IPS-15b (cell line): ENCODE data around the gene ZNF93.
"Not testable (repeated sequence)": the region's sequence is repeated elsewhere in the genome, so short reads cannot be mapped to it uniquely, and the experiment has no call there.

Experiments
- H3K27me3 ChIP-seq: one replicate; pipeline ENCODE4 v1.6.1; 2013; ENCODE audit warnings: low read length; ENCODE audit not compliant: control insufficient read depth, insufficient read depth
- H3K36me3 ChIP-seq: one replicate; pipeline ENCODE4 v1.6.1; 2013; ENCODE audit warnings: low read length; ENCODE audit not compliant: control insufficient read depth, insufficient read depth
- H3K4me1 ChIP-seq: one replicate; pipeline ENCODE4 v1.6.1; 2013; ENCODE audit warnings: mild to moderate bottlenecking, low read length; ENCODE audit not compliant: control insufficient read depth, insufficient read depth
- H3K4me3 ChIP-seq: one replicate; pipeline ENCODE4 v1.5.1; 2013; ENCODE audit warnings: low read depth, low read length
- H3K9ac ChIP-seq: one replicate; pipeline ENCODE4 v1.6.1; 2013; ENCODE audit warnings: low read depth, mild to moderate bottlenecking, low read length
- H3K9me3 ChIP-seq: one replicate; pipeline ENCODE4 v1.6.1; 2013; ENCODE audit warnings: mild to moderate bottlenecking, low read length; ENCODE audit not compliant: control insufficient read depth, insufficient read depth

The ZNF93 gene

DNA sequence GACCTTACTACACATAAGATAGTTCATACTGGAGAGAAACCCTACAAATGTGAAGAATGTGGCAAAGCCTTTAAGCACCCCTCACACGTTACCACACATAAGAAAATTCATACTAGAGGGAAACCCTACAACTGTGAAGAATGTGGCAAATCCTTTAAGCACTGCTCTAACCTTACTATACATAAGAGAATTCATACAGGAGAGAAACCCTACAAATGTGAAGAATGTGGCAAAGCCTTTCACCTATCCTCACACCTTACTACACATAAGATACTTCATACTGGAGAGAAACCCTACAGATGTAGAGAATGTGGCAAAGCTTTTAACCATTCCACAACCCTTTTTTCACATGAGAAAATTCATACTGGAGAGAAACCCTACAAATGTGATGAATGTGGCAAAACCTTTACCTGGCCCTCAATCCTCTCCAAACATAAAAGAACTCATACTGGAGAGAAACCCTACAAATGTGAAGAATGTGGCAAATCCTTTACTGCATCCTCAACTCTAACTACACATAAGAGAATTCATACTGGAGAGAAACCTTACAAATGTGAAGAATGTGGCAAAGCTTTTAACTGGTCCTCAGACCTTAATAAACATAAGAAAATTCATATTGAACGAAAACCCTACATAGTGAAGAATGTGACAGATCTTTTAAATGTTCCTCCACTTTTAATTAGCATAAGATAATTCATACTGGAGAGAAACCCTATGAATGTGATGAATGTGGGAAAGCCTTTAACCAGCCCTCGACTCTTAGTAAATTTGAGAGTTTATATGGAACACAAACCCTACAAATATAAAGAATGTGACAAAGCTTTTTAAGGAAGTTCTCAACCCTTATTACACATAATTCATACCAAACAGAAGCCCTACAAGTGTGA is 8.4 kb upstream of the ZNF93 start:
- peaks cover 19% of the 10 kb centered on the region for H3K9me3 ChIP-seq
- not testable (repeated sequence) for H3K27me3 ChIP-seq, H3K36me3 ChIP-seq, H3K4me1 ChIP-seq, H3K4me3 ChIP-seq, H3K9ac ChIP-seq

DNA sequence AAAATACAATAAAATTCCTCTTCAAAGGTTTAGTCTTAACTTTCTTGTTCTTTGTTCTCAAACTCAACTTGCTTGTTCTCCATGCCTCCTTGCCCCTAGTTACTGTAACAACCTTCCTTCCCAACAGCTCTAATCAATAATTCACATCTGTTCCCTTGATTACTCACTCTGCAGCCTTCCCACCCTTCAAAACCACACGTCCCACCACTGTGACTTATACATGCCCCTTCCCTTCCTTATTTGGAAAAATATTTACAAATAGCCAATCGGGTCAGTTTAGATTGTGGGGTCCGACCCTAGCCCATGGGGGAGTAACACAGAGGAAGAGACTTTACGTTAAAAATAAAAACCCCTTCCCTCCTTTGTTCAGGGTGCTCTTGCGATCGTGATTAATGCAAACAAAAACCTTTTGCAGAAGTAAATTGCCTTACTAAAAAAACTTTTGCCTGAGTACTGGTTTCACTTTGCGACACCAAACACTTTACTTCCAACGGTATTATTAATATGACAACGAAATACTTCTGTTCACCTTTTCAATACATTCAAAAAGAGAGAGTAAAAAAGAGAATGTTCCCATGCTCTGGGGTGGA is 512 bp upstream of the ZNF93 start:
- H3K27me3 ChIP-seq, result no peaks in the 10 kb centered on the region
- H3K9ac ChIP-seq, result no peak overlapping the region

DNA sequence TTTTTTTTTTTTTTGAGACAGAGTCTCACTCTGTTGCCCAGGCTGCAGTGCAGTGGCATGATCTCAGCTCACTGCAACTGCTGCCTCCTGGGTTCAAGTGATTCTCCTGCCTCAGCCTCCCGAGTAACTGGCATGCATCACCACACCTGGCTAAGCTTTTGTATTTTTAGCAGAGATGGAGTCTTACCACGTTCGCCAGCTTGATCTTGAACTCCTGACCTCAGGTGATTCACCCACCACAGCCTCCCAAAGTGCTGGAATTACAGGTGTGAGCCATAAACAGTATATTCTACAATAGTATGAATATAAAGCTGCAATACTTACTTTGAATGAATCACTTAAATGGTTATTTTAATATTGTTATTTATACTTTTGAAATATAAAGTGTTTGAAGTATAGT is 6.8 kb downstream of the ZNF93 start:
- H3K9me3 ChIP-seq, H3K4me1 ChIP-seq, H3K36me3 ChIP-seq: not testable (repeated sequence)

More for the DNA sequence above, 512 bp upstream of the ZNF93 start:
- Histone ChIP-seq H3K9me3 (no peaks in the 10 kb centered on the region), H3K4me1 (no peaks in the 10 kb centered on the region), H3K4me3 (peak overlapping the region; percentile 92), H3K36me3 (no peaks in the 10 kb centered on the region)

DNA sequence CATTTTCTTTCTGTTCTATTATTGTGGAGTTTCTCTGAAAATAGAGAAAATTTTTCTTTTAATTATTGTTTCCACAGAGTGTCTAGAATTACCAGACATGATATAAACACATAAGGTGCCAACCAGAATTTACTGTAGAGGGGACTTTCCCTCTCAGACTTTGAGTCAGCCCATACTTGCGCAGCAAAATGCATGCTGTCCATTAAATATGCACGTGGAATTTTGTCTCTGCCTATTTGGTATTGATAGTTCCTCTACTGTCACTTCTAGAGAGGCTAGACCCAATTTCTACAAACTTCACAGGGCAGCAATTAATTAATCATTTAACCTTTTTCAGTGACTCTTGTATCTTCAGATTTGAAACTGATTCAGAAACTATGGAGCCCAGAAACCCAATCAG is 8.9 kb downstream of the ZNF93 start:
- no peak overlapping the region for H3K4me3 ChIP-seq
- H3K9ac ChIP-seq, result no peak overlapping the region
- H3K27me3 ChIP-seq, result no peaks in the 10 kb centered on the region
- no peaks in the 10 kb centered on the region for H3K4me1 ChIP-seq
- no peaks in the 10 kb centered on the region for H3K36me3 ChIP-seq
- H3K9me3 ChIP-seq, result no peaks in the 10 kb centered on the region

More for the DNA sequence above, 6.8 kb downstream of the ZNF93 start:
- not testable (repeated sequence) for H3K4me3 ChIP-seq, H3K27me3 ChIP-seq, H3K9ac ChIP-seq

DNA sequence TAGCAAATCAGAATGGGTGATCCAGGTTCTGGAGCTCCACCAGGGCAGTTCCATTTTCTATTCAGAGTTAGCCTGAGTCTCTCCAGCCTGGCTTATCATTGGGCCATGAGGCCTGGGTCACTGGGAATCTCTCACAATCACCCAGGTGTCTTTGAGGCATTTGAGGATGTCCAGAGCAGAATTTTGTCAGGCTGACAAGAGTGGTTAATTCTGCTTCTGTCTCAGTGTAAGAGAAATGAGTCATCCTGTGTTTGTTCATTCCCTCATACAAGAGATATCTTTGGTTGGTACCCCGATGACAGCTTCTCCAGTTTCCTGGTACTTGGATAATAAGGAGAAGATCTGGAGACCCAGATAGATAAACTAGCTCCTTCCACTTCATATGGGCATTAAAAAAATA is 10.4 kb downstream of the ZNF93 start:
- H3K4me1 ChIP-seq, result no peaks in the 10 kb centered on the region
- no peaks in the 10 kb centered on the region for H3K27me3 ChIP-seq
- H3K4me3 ChIP-seq, result no peak overlapping the region
- H3K9ac ChIP-seq, result no peak overlapping the region
- H3K36me3 ChIP-seq, result peaks cover 3% of the 10 kb centered on the region
- H3K9me3 ChIP-seq, result no peaks in the 10 kb centered on the region

DNA sequence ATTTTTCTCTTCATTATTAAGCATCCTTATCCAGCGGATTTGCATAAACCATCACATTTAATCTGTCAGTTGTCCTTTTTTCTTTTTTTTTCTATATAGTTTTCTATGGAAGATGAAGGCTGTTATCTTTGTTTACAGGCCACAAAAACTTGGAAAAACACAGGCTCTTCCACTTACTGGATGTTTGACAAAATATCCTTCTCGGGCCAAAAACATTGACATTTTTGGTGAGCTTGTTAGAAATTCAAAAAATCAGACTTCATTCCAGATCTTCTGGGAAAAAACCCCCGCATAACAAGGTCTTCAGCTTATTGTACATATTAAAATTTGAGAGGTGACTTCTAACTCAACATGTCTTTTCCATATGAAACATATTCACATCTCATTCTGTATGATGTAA is 13.8 kb downstream of the ZNF93 start:
- Histone ChIP-seq H3K27me3 (no peaks in the 10 kb centered on the region), H3K4me3 (no peak overlapping the region), H3K4me1 (no peaks in the 10 kb centered on the region), H3K36me3 (peaks cover 11% of the 10 kb centered on the region), H3K9me3 (no peaks in the 10 kb centered on the region), H3K9ac (no peak overlapping the region)

DNA sequence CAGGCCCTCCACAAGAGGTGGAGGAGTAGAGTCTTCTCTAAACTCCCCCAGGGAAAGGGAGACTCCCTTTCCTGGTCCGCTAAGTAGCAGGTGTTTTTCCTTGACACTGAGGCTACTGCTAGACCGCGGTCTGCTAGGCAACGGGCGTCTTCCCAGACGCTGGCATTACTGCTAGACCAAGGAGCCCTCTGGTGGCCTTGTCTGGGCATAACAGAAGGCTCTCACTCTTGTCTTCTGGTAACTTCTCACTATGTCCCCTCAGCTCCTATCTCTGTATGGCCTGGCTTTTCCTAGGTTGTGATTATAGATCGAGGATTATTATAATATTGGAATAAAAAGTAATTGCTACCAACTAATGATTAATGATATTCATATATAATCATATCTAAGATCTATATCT is 29.7 kb downstream of the ZNF93 start:
- not testable (repeated sequence) for H3K27me3 ChIP-seq, H3K4me1 ChIP-seq, H3K4me3 ChIP-seq, H3K9ac ChIP-seq
- Histone ChIP-seq H3K9me3 (peaks cover 50% of the 10 kb centered on the region), H3K36me3 (peaks cover 37% of the 10 kb centered on the region)

DNA sequence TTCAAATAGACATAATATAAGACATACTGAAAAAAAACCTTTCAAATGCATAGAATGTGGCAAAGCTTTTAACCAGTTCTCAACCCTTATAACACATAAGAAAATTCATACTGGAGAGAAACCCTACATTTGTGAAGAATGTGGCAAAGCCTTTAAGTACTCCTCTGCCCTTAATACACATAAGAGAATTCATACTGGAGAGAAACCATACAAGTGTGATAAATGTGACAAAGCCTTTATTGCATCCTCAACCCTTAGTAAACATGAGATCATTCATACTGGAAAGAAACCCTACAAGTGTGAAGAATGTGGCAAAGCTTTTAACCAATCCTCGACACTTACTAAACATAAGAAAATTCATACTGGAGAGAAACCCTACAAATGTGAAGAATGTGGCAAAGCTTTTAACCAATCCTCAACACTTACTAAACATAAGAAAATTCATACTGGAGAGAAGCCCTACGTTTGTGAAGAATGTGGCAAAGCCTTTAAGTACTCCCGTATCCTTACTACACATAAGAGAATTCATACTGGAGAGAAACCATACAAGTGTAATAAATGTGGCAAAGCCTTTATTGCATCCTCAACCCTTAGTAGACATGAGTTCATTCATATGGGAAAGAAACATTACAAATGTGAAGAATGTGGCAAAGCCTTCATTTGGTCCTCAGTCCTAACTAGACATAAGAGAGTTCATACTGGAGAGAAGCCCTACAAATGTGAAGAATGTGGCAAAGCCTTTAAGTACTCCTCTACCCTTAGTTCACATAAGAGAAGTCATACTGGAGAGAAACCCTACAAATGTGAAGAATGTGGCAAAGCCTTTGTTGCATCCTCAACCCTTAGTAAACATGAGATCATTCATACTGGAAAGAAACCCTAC is 32.9 kb downstream of the ZNF93 start:
- Histone ChIP-seq H3K36me3 (peaks cover 21% of the 10 kb centered on the region), H3K9me3 (peaks cover 46% of the 10 kb centered on the region)
- not testable (repeated sequence) for H3K4me1 ChIP-seq, H3K4me3 ChIP-seq, H3K9ac ChIP-seq, H3K27me3 ChIP-seq

DNA sequence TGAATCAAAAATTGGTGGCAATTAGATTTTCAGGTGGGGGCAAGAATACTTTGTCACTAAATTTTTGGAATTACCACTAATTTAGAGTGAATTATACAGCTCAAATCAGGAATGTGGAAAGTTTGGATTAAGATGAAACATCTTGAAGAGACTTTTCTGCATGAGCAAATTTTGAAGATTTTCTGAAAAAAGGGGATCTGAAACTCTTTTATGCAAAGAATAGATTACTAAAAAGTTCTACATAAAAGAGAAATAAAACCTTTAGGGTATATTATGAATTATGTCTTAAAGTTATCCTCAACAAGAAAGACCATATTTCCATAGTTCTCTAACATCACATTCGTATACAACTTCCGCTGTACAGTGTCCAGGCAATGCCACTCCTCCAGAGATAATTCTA is 36.7 kb downstream of the ZNF93 start:
- no peaks in the 10 kb centered on the region for H3K27me3 ChIP-seq
- no peak overlapping the region for H3K4me3 ChIP-seq
- H3K9ac ChIP-seq, result no peak overlapping the region
- H3K9me3 ChIP-seq, result peaks cover 29% of the 10 kb centered on the region
- H3K4me1 ChIP-seq, result no peaks in the 10 kb centered on the region
- H3K36me3 ChIP-seq, result peaks cover 14% of the 10 kb centered on the region

DNA sequence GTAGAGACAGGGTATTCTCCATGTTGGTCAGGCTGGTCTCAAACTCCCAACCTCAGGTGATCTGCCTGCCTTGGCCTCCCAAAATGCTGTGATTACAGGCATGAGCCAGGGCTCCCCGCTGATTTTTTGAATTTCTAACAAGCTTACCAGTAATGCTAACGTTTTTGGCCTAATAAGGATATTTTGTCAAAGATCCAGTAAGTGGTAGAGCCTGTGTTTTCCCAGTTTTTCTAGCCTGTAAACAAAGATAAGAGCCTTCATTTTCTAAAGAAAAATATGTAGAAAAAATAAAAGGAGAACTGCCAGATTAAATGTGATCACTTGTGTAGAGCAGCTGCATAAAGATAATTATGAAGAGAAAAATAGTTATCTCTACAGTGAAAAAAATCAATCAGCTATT is 37.7 kb downstream of the ZNF93 start:
- Histone ChIP-seq H3K9ac (no peak overlapping the region), H3K4me3 (no peak overlapping the region), H3K36me3 (peaks cover 8% of the 10 kb centered on the region), H3K27me3 (no peaks in the 10 kb centered on the region), H3K9me3 (peaks cover 18% of the 10 kb centered on the region), H3K4me1 (no peaks in the 10 kb centered on the region)

DNA sequence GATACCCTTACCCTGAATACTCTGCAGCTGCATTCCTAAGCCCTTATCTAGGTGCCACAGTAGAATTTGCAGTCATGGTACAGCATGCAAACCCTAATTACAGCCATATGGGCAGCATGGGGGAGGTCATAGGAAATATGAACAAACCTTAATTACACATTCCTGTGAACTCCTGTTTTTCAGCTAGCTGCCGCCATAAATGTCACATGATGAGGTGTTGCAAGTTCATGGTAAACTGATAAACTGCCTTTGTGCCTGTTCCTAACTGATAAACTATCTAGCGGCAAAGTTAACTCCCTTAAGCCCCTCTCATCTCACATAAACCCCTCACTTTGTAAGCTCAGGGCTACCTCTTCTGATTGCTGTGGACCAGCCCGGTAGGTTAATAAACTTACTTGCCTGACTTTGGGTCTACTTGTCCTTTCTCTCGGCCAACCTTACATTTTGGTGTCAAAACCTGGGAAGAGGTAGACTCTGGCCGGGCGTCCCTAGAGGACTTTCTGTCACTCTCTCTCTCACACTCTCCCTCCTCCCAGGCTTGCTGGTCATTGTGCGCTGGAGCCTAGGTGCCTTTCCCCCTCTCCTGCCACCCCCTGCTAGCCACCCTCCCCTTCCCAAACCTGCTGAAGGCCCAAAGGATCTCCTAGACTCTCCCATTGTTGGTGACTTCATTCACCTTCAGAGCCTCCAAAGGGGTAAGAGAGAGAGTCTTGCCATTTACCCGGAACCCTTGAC is 43.3 kb downstream of the ZNF93 start:
- Histone ChIP-seq H3K9me3 (peaks cover 3% of the 10 kb centered on the region), H3K27me3 (no peaks in the 10 kb centered on the region), H3K4me3 (no peak overlapping the region), H3K36me3 (no peaks in the 10 kb centered on the region), H3K4me1 (no peaks in the 10 kb centered on the region), H3K9ac (no peak overlapping the region)
